Non-pigmented ciliary epithelial cell (primary cell): ENCODE results near the gene CGAS.
"Not testable (repeated sequence)": the region's sequence is repeated elsewhere in the genome, so short reads cannot be mapped to it uniquely, and the experiment has no call there.

Experiments used
- DNase-seq: peaks from one replicate; pipeline ENCODE4 v3.0.0-alpha.2; 2010; ENCODE audit warnings: low read depth

CGAS gene

GRCh38 chr6:73452107-73452461, at the start of gene CGAS:
Gene CGAS (minus strand): TSS chr6:73452297. CDS start chr6:73452181, 116 bp downstream.
- DNase-seq = no peak

DNA sequence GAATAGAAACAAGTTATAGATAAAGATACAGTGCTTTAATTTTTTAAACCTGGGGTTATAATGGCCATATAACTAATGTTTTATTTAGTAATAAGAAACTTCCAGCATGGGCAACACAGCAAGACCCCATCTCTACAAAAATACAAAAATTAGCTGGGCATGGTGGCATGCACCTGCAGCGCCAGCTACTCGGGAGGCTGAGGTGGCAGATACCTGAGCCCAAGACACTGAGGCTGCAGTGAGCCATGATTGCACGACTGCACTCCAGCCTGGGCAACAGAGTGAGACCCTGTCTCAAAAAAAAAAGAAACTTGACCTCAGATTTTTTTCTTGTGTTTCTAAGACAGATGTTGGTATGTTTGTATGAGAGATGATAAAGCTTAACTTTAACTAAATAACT, 45.8 kb upstream of the CGAS start:
- DNase-seq = no peak

GRCh38 chr6:73491377-73491776, 39.3 kb upstream of the CGAS start:
- DNase-seq = no peak

DNA sequence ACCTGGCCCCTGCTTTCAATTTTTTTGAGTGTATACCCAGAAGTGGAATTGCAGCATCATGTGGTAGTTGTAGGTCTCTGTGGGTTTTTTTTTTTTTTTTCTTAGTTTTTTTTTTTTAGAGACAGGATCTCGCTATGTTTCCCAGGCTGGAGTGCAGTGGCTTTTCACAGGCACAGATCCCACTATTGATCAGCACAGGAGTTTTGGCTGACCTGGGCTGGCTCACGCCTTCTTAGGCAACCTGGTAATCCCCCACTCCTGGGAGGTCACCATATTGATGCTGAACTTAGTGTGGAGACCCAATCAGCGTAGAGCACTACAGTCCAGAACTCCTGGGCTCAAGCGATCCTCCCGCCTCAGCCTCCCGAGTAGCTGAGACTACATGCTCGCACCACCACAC, 35.4 kb upstream of the CGAS start:
- no peak for DNase-seq

- DNase-seq = no peak
Measured at GRCh38 chr6:73484438-73484837, 32.3 kb upstream of the CGAS start.

DNA sequence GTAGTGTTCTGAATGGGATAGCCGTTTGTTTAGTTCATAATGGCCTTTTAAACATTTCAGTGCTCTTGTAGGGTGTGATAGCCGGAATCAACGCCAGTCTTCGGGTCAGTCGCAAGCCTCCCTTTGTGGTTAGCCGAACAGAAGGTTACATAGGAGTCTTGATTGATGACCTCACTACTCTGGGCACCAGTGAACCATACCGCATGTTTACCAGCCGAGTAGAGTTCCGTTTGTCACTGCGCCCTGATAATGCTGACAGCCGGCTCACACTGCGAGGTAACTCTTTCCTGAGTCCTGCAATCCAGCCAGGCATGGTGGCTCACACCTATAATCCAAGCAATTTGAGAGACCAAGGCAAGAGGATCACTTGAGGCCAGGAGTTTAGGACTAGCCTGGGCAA, 29.9 kb upstream of the CGAS start:
- DNase-seq = no peak

DNA sequence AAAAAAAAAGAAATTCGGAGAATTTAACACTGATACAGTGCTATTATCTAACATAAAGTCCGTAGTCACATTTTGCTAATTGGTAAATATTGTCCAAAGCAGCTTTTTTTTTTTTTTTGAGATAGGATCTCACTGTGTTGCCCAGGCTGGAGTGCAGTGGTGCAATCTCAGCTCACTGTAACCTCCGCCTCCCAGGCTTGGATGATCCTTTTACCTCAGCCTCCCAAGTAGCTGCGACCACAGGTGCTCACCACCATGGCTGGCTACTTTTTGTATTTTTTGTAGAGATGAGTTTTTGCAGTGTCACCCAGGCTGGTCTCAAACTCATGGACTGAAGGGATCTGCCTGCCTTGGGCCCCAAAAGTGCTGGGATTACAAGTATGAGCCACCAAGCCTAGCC, 25.3 kb upstream of the CGAS start:
- DNase-seq = no peak

DNA sequence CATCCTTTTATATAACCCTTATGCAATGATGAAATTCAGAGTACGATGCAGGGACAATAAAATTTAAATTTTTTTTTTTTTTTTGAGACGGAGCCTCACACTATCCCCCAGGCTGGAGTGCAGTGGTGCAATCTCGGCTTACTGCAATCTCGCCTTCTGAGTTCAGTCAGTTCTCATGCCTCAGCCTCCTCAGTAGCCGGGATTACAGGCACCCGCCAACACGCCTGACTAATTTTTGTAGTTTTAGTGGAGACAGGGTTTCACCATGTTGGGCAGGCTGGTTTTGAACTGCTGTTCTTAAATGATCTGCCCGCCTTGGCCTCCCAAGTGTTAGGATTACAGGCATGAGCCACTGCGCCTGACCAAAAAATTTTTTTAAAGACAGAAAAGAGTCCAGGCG, 24.6 kb upstream of the CGAS start:
- DNase-seq = no peak

DNA sequence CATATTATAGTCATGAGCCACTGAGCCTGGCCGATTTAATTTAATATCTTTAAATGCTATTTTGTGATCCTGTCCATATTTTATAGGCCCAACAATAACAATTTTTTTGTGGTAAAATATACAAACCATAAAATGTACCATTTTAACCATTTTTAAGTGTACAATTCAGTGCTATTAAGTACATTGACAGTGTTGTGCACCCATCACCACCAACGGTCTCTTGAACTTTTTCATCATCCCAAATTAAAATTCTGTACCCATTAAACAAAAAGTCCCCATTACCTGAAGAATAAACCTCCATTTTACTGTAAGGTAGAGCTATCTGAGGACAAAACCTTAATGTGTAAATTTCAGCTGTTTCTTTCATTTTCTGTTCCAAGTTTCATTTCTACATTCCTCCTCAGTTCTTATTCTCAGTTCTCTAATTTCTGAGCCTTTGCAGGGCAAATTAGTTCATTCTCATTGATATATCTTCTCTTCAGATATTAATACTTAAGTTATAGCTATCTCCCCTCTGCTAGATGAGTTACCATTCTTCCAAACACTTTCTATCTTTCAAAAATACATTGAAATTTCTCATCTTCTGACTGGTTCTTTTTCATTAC, 19.7 kb upstream of the CGAS start:
- no peak for DNase-seq

DNA sequence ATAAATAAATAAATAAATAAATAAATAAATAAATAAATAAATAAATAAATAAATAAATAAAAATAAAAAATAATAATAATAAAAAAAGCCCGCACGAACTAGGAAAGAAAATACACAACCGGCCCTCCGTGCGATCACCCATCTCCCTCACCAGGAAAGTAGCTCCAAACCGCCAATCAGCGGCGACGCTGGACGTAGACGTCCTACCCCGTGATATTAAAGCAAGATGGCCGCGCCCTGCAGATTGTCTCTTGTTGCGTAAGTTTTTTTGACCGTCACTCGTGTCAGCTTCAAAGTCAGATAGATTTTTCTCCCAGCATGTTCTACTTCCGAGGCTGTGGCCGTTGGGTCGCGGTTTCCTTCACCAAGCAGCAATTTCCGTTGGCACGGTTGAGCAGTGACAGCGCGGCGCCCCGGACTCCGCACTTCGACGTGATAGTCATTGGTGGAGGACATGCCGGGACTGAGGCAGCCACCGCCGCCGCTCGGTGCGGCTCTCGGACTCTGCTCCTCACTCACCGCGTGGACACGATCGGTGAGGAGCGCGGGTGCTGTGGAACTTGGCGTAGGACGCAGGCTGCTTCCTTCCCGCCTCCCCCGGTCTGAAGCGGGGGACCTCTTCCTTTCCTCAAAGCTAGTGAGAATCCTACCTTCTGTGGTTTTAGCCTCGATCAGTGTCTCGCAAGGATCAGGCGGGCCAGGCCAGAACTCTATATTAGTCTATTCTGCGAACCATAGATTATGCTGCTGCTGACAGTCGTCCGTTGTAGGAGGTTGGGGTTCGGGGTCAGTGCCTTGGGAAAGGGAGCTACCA, 9.6 kb upstream of the CGAS start, which contains the start of gene MTO1:
TSS of gene MTO1 (plus strand) at position 201 of the 814 bp plus-strand sequence. CDS start at position 319, 118 bp downstream.
- peak; percentile 62 for DNase-seq

- no peak for DNase-seq
Measured at GRCh38 chr6:73460056-73460455, 8.0 kb upstream of the CGAS start.

DNA sequence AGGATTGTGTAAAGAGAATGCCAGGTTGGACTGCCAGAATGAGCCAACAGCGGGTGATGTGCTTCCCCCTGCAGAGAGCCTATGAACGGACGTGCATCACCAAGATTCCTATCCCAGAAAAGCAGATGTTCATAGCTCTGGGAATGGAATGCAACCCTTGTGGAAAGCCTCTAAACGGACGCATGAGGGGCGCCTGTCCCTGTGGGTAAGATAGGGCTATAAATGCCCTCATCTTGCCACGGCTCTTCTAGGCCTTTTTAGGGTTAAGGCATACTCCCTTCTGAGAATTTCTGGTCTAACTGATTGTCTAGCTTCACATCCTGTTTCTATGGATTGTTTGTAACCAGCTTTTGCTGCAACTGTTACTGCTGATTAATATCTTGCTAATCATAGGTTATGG, 7.4 kb upstream of the CGAS start:
- DNase-seq = not testable (repeated sequence)

DNA sequence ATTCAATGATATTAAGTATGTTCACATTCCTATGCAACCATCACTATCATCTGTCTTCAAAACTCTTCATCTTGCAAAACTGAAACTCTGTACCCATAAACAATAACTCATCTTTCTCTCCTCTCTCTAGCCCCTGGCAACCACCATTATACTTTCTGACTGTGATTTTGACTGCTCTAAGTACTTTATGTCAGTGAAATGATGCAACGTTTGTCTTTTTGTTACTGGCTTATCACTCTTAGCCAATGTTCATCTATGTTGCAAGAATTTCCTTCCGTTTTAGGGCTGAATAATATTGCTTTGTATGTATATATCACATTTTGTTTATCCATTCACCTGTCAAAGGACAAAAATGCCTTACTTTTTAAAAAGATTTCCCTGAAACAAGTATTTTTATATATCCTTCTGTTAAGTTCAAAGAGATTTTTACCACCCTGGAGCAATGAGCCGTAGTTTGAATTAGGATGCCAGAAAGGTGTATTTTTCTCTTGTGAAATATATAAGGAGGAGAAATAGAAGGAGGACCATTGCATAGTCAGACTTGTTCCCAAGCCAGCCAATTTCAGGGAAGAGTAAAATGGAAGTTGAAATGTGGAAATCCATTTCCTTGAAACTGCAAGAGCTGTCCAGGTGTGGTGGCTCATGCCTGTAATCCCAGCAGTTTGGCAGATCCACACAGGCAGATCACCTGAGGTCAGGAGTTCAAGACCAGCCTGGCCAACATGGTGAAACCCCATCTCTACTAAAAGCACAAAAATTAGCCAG, 4.0 kb upstream of the CGAS start:
- DNase-seq = no peak

- DNase-seq = no peak
Measured at GRCh38 chr6:73451223-73452106, 632 bp downstream of the CGAS start.

DNA sequence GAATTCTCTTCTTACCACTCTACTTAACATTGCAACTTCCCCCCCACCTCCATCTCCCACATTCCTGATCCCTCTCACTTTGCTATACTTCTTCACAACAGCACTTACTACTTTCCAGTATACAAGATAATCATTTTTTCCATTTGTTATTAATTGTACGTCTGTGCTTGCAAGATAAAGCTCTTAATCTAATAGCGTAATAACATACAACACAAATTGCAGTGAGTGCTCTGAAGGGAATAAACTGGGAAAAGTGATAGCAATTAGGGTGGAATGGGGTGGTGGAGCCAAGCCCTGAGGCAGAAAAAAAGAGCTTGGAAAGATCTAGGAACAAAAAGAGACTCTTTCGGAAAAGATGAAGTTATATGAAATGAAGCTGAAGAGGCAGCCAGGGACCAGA, 8.5 kb downstream of the CGAS start:
- no peak for DNase-seq

DNA sequence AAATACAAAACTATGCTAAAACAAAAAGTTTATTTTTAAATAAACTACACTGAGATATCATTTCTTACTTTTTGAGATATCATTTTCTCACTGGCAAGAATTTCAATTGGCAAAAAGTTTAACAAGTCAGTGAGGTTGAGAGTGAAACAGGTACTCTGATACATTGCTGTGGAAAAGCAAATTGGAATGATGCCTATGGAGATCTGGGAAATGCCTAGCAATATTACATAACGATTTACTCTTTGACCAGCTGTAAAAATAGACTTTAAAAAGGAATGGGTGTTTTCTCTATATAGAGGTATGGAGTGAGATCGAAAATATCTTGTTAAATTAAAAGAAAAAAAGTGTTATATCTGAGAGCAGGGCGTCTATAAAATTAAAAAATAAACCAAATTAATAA, 16.9 kb downstream of the CGAS start:
- DNase-seq = no peak

DNA sequence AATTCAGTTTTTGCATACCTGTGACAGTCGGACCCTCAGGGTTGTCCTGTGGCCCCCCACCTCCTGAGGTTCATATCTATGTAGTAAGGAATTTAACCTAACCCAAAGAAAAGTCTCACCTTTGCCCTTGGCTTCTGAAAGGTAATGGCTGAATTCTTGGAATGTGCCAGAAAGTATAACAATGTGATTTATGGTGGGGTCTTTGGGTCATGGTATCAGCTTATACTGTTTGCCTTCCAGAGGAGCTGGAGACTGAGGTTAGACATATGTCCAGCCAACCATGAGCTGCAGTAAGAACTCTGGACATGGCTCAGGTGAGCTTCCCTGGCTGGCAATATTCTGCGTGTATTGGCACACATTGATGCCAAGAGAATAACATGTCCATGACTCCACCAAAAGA, 30.6 kb downstream of the CGAS start:
- no peak for DNase-seq

DNA sequence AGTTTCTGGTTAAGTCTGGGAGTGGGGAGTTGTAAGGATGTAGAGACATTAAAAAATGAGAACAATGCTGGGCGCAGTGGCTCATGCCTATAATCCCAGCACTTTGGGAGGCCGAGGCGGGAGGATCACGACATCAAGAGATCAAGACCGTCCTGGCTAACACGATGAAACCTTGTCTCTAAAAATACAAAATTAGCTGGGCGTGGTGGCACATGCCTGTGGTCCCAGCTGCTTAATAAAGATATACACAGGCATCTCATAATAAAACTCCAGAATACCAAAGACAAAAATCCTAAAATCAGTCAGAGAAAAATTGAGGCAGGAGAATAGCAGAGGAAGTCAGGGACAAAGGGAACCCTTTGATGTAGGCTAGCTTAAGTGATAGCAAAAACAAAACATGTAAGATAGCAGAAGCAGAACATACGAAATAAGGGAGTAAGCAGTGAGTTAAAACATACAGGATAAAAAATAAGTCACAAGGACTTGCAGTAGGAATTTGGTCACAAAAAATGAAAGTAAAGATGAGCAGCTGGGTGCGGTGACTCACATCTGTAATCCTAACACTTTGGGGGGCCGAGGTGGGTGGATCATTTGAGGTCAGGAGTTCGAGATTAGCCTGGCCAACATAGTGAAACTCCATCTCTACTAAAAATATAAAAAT, 33.9 kb downstream of the CGAS start:
- DNase-seq = no peak

GRCh38 chr6:73413102-73413501, 39.0 kb downstream of the CGAS start:
- DNase-seq = no peak

- DNase-seq = no peak
Measured at GRCh38 chr6:73409395-73409794, 42.7 kb downstream of the CGAS start.

DNA sequence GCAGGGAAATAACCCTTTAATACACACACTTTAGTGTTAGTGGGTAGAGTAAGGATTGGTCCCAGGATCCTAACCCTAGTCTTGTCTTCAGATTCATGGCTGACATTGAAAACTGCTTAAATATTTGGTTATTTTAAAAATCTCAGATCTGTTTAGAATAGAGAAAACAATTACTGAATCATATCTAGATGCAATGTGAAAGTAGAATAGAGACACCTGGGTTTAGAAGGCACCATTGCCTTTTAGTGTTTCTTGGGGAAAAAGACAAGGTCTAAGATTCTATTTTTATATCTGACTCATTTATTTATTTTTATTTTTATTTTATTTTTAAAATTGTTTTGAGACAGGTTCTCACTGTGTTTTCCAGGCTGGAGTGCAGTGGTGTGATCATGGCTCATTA, 51.4 kb downstream of the CGAS start:
- no peak for DNase-seq

DNA sequence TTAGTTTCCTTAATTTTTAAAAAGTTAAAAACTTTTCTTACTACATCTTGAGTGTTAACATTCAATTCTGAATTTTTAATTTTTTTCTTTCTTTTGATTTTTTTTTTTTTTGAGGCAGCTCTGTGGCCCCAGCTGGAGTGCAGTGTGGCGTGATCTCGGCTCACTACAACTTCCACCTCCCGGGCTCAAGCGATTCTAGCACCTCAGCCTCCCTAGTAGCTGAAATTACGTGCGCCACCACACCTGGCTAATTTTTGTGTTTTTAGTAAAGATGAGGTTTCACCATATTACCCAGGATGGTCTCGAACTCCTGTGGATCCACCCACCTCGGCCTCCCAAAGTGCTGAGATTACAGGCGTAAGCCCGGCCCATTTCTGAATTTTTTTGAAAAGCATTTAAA, 56.2 kb downstream of the CGAS start:
- DNase-seq = no peak
